ENCODE results near the gene REXO4. TPM values are rescaled to one million over a fixed set of nuclear protein-coding genes. Genes with fewer than 3 reads are reported as not detected.

Gene REXO4
- total and polyA plus RNA-seq, 2 of the 13 experiments (the other 11 are each of a cell fraction or from before 2014, with no cell fraction given), result 18.5 to 30.4 TPM

GRCh38 chr9:133433351-133433843, 15.6 kb upstream of the REXO4 start:
- TF ChIP-seq CTCF (CRISPR knock-in tag; IDR thresholded peaks at IDR 0.05) (peak; percentile 50), ZNF446 (CRISPR knock-in tag; IDR thresholded peaks at IDR 0.05) (no peak)
- H3K9ac ChIP-seq (ENCODE audit: insufficient read depth, low read depth, low read length), result no peak overlapping the region
- H3K79me2 ChIP-seq (ENCODE audit: insufficient read depth, low read length), result no peaks in the 10 kb centered on the region
- ATAC-seq (no peak), FAIRE-seq (no peak), DNase-seq (ENCODE audit: low spot score) (no peak)
- no peak overlapping the region for H3K27ac ChIP-seq (ENCODE audit: extremely low read length, insufficient read depth, low read length)
- no TSS peak for BruUV-seq (replicated peaks)
- WGBS (ENCODE audit: low lambda C conversion rate), result 33% methylated on average over 3 of the region's 11 CpGs
- ChIA-PET POLR2A (no interaction called here), CTCF (ENCODE audit: low intra/inter-chr PET ratio, low total read pairs) (no interaction called here)
- H3K9me3 ChIP-seq (ENCODE audit: low read length), result no peaks in the 10 kb centered on the region
- no peaks in the 10 kb centered on the region for H4K20me1 ChIP-seq (ENCODE audit: insufficient read depth, low read length)
- in situ Hi-C loops (cut with HindIII; ENCODE audit: extremely low pct_ligation_motif_present, low pct_unique_long_range_greater_than_20kb) (no loop called here), intact Hi-C loops (cut with micrococcal nuclease; ENCODE audit: unreplicated experiment) (no loop called here)
- peaks cover 0 to 22% of the 10 kb centered on the region in 2 experiments; a peak in 2 of 5 replicates for H3K27me3 ChIP-seq (ENCODE audit: control insufficient read depth in 1 of 2, insufficient read depth in 2 of 2, low read length in 2 of 2)
- H3K4me2 ChIP-seq (ENCODE audit: low read depth, low read length), result no peak overlapping the region
- H2AFZ ChIP-seq (ENCODE audit: low read length), result no peak overlapping the region
- no peaks in the 10 kb centered on the region for H3K36me3 ChIP-seq (replicated peaks in 1 of 2; ENCODE audit: control insufficient read depth in 1 of 2, insufficient read depth in 2 of 2, low read length in 2 of 2)
- H3K4me1 ChIP-seq (ENCODE audit: insufficient read depth, low read length), result peaks cover 8% of the 10 kb centered on the region
- no peak overlapping the region for H3K4me3 ChIP-seq (replicated peaks in 1 of 3; ENCODE audit: insufficient read depth in 1 of 3, low read depth in 2 of 3, low read length in 3 of 3)

DNA sequence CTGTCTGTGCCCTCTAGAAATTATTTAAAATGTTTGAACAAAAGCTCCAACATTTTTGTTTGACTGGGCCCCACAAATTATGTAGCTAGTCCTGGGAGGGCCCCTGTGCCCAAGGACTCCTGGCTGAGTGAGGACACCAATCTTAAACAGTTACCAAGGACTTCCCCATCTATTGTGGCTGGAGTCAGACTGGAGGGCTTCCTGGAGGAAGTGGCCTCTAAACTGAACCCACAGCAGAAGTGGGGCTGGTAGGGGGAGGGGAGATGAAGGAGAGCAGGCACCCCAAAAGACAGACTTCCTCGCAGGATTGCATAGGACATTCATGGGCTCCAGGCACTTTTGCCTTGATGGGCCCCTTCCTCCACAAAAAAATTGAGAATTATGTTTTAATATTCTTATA, 12.4 kb upstream of the REXO4 start:
- Histone ChIP-seq H2AFZ (ENCODE audit: low read length) (no peak overlapping the region), H3K79me2 (ENCODE audit: insufficient read depth, low read length) (no peaks in the 10 kb centered on the region), H3K4me2 (ENCODE audit: low read depth, low read length) (no peak overlapping the region), H3K4me1 (ENCODE audit: insufficient read depth, low read length) (peaks cover 23% of the 10 kb centered on the region), H3K27ac (ENCODE audit: extremely low read length, insufficient read depth, low read length) (no peak overlapping the region), H3K36me3 (replicated peaks in 1 of 2; ENCODE audit: control insufficient read depth in 1 of 2, insufficient read depth in 2 of 2, low read length in 2 of 2) (no peaks in the 10 kb centered on the region), H3K9me3 (ENCODE audit: low read length) (no peaks in the 10 kb centered on the region), H3K9ac (ENCODE audit: insufficient read depth, low read depth, low read length) (no peak overlapping the region), H4K20me1 (ENCODE audit: insufficient read depth, low read length) (no peaks in the 10 kb centered on the region), H3K4me3 (replicated peaks in 1 of 3; ENCODE audit: insufficient read depth in 1 of 3, low read depth in 2 of 3, low read length in 3 of 3) (no peak overlapping the region), H3K27me3 (ENCODE audit: control insufficient read depth in 1 of 2, insufficient read depth in 2 of 2, low read length in 2 of 2) (no peaks in the 10 kb centered on the region; a peak in 1 of 5 replicates)
- intact Hi-C loops (cut with micrococcal nuclease; ENCODE audit: unreplicated experiment), result no loop called here
- 47% methylated on average over 1 of the region's 1 CpG for WGBS (ENCODE audit: low lambda C conversion rate)
- in situ Hi-C loops (cut with HindIII; ENCODE audit: extremely low pct_ligation_motif_present, low pct_unique_long_range_greater_than_20kb), result no loop called here
- DNase-seq (ENCODE audit: low spot score) (no peak), FAIRE-seq (no peak), ATAC-seq (no peak)
- TF ChIP-seq ZFP36 (IDR thresholded peaks at IDR 0.05; ENCODE audit: borderline replicate concordance, low read depth, low read length, partially characterized antibody) (peak; percentile 77), BRCA1 (CRISPR knock-in tag; IDR thresholded peaks at IDR 0.05) (no peak), ZMYM3 (CRISPR knock-in tag; IDR thresholded peaks at IDR 0.05) (0 out of 2 replicates have a peak, but pooled peaks have one; percentile 11)
- ChIA-PET POLR2A (no interaction called here), CTCF (ENCODE audit: low intra/inter-chr PET ratio, low total read pairs) (no interaction called here)
- BruUV-seq (replicated peaks), result no TSS peak
